OCI-LY1 (cell line): ENCODE data around the gene SPC25.

Experiments
- H2AFZ ChIP-seq: fragments of 200-600 bp; sonication (generic), shearing (Covaris generic); 2 replicates; pipeline ENCODE4 v1.6.0; 2014; ENCODE audit warnings: antibody characterized with exemption, mild to moderate bottlenecking, low read length
- H3F3A ChIP-seq: fragments of 200-600 bp; sonication (generic), shearing (Covaris generic); 2 replicates; pipeline ENCODE4 v1.6.0; 2014; ENCODE audit warnings: mild to moderate bottlenecking, antibody characterized with exemption, low read length, moderate library complexity; ENCODE audit not compliant: insufficient read depth
- H3K27ac ChIP-seq: fragments of 200-600 bp; sonication (generic); 2 replicates; pipeline ENCODE4 v1.5.1; 2014; ENCODE audit warnings: low read length, mixed run types, mild to moderate bottlenecking, low read depth; ENCODE audit not compliant: poor library complexity, severe bottlenecking
- H3K27me3 ChIP-seq: fragments of 200-600 bp; sonication (generic); 2 replicates; pipeline ENCODE4 v1.6.0; 2014; ENCODE audit warnings: antibody characterized with exemption, mild to moderate bottlenecking, low read length, moderate library complexity; ENCODE audit not compliant: insufficient read depth
- H3K36me3 ChIP-seq: fragments of 200-600 bp; sonication (generic); 2 replicates; pipeline ENCODE4 v1.6.1; 2014; ENCODE audit warnings: mild to moderate bottlenecking, antibody characterized with exemption, low read length, moderate library complexity, mixed read lengths; ENCODE audit not compliant: insufficient read depth
- H3K4me1 ChIP-seq: fragments of 200-600 bp; sonication (generic); 2 replicates; pipeline ENCODE4 v1.5.1; 2014; ENCODE audit warnings: mild to moderate bottlenecking, low read length, moderate library complexity; ENCODE audit not compliant: insufficient read depth, severe bottlenecking
- H3K4me2 ChIP-seq: fragments of 200-600 bp; sonication (generic), shearing (Covaris generic); 2 replicates; pipeline ENCODE4 v1.6.1; 2014; ENCODE audit warnings: low read length
- H3K4me3 ChIP-seq: fragments of 200-600 bp; sonication (generic); 2 replicates; pipeline ENCODE4 v1.5.1; 2014; ENCODE audit warnings: low read length, low read depth, mild to moderate bottlenecking, mixed read lengths; ENCODE audit not compliant: poor library complexity, severe bottlenecking
- H3K79me2 ChIP-seq: fragments of 200-600 bp; shearing (Covaris generic); 2 replicates; pipeline ENCODE4 v1.6.1; 2016; ENCODE audit warnings: mixed run types, low read length, mixed read lengths; ENCODE audit not compliant: insufficient read depth
- H3K9ac ChIP-seq: fragments of 200-600 bp; sonication (generic), shearing (Covaris generic); 2 replicates; pipeline ENCODE4 v1.6.1; 2014; ENCODE audit warnings: mild to moderate bottlenecking, low read length, mixed read lengths
- H3K9me2 ChIP-seq: fragments of 200-600 bp; sonication (generic), shearing (Covaris generic); 2 replicates; pipeline ENCODE4 v1.6.1; 2014; ENCODE audit warnings: low read depth, mild to moderate bottlenecking, low read length, mixed read lengths
- H3K9me3 ChIP-seq: fragments of 200-600 bp; shearing (Covaris generic); 2 replicates; pipeline ENCODE4 v1.6.1; 2014; ENCODE audit warnings: low read length, mixed read lengths
- H4K20me1 ChIP-seq: fragments of 200-600 bp; sonication (generic), shearing (Covaris generic); 2 replicates; pipeline ENCODE4 v1.6.0; 2016; ENCODE audit warnings: mild to moderate bottlenecking, low read length; ENCODE audit not compliant: insufficient read depth
- CTCF ChIP-seq: fragments of 200-600 bp; sonication (generic), shearing (Covaris generic); IDR thresholded peaks from 2 replicates; pipeline ENCODE4 v1.5.1; 2017; ENCODE audit warnings: mild to moderate bottlenecking, antibody characterized with exemption, low read length, moderate library complexity, mixed read lengths
- EZH2 ChIP-seq: fragments of 200-600 bp; sonication (generic), shearing (Covaris generic); IDR thresholded peaks from 2 replicates; pipeline ENCODE4 v1.8.0; 2017; ENCODE audit warnings: borderline replicate concordance, mixed run types, mild to moderate bottlenecking, antibody characterized with exemption, low read length, moderate library complexity, mixed read lengths

The SPC25 gene

GRCh38 chr2:168821992-168822391, 68.2 kb downstream of the SPC25 start:
- Histone ChIP-seq H3K4me1 (no peaks in the 10 kb centered on the region), H3K79me2 (no peaks in the 10 kb centered on the region), H3K4me3 (no peak overlapping the region), H3K27me3 (no peaks in the 10 kb centered on the region), H3K9me2 (no peaks in the 10 kb centered on the region), H3K9ac (no peak overlapping the region), H4K20me1 (no peaks in the 10 kb centered on the region), H3K27ac (no peak overlapping the region), H3K4me2 (no peak overlapping the region), H3K36me3 (no peaks in the 10 kb centered on the region), H2AFZ (no peak overlapping the region), H3F3A (no peaks in the 10 kb centered on the region), H3K9me3 (no peaks in the 10 kb centered on the region)
- no peak for TF ChIP-seq EZH2
- TF ChIP-seq CTCF, result no peak

DNA sequence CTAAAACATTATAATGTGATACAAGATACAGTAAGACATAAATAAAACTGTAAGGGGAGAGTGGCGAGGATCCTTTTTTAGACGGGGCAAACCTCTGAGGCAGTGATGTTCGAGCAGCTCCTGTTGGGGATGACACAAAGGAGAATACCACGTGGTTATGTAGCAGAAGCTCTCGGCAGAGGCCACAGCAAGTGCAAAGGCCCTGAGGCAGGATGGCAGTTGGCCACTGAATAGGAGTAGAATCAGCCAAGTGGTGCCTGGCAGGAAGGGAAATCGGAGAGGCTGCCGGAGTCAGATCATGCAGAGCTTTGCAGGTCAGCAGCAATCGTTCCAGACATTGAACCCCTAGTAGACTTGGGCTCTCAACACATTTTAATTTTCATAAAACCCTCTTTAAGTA, 68.7 kb downstream of the SPC25 start:
- no peaks in the 10 kb centered on the region for H3K9me2 ChIP-seq
- no peak overlapping the region for H2AFZ ChIP-seq
- H3K27me3 ChIP-seq, result no peaks in the 10 kb centered on the region
- no peaks in the 10 kb centered on the region for H3K36me3 ChIP-seq
- H3K4me1 ChIP-seq, result no peaks in the 10 kb centered on the region
- no peaks in the 10 kb centered on the region for H3K79me2 ChIP-seq
- H3K27ac ChIP-seq, result no peak overlapping the region
- H3K4me2 ChIP-seq, result no peak overlapping the region
- no peaks in the 10 kb centered on the region for H3K9me3 ChIP-seq
- no peak for TF ChIP-seq EZH2
- no peak for TF ChIP-seq CTCF
- no peak overlapping the region for H3K4me3 ChIP-seq
- no peaks in the 10 kb centered on the region for H3F3A ChIP-seq
- H4K20me1 ChIP-seq, result no peaks in the 10 kb centered on the region
- H3K9ac ChIP-seq, result no peak overlapping the region
